Lung microvascular endothelial cell (primary cell): Measurements from ENCODE around the gene IFNA8. TPM values are rescaled to one million over a fixed set of nuclear protein-coding genes. Genes with fewer than 3 reads are reported as not detected.
"Not testable (repeated sequence)": the region's sequence is repeated elsewhere in the genome, so short reads cannot be mapped to it uniquely, and the experiment has no call there.

Experiments
- DNase-seq, 2 donors: peaks; one replicate each; pipeline versions ENCODE4 v3.0.0 to v3.0.0-alpha.2; 2010; ENCODE audit warnings: low read depth in 2 of 2
- total RNA-seq: library from RNA; depleted of rRNA; stranded (reverse); fragments of >200 nt; gene quantifications from 2 replicates; pipeline ENCODE4 v1.2.1, GENCODE V29; 2014

IFNA8 gene
- total RNA-seq = not detected in 2 replicates

DNA sequence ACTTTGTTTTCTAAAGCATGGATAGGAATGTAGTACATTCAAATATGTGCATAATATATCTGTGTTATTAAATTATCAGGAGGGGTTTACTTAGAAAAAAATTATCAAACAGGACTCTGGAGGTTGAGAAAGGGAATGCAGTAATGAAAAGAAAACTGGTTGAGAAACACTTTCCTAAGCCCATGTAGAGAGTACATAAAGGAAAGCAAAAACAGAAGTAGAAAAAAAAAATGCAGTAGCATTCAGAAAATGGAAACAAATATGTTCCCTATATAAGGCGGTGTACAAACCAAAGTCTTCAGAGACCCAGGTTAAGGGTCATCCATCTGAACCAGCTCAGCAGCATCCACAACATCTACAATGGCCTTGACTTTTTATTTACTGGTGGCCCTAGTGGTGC lies at the start of gene IFNA8:
Gene IFNA8, plus strand, starts transcription at position 301 of the 400 bp plus-strand sequence. Its CDS starts 60 bp downstream, at position 361.
- DNase-seq = no peak

DNA sequence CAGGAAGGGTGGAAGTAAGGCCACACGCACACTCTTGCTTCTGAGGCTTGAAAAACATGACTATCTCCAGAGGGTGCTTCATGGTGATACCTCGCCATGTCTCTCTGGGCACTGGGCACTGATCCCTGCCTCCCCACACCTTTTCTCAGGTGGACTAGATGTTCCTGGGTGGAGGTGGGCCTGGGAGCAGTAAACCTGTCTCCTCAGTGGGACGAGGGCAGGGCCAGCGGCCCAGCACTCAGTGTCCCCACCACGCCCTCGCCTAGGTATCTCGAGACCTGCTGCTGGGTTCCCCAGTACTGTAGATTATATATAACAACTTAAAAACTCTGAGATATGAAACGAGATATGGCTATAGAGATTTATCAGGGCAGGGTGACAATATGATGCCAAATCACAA lies 46.6 kb upstream of the IFNA8 start:
- no peak for DNase-seq

DNA sequence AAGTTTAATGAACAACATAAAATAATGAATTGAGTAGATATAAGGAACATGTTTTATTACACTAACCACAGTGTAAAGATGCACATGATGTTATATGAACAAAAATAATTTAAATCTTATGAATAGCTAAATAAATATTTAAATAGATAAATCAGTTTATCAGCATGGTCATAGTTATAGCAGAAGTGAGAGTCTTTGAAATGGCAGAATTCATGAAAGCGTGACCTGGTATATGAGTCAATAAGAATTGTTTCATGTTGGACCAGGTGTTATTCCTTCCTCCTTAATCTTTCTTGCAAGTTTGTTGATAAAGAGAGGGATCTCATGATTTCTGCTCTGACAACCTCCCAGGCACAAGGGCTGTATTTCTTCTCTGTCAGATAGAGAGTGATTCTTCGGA lies 41.7 kb upstream of the IFNA8 start:
- DNase-seq = not testable (repeated sequence)

- no peak for DNase-seq
Measured at GRCh38 chr9:21367957-21368356, 41.0 kb upstream of the IFNA8 start, which contains the start of gene IFNA13. IFNA13 (minus strand) TSS chr9:21368057; CDS start chr9:21368010, 47 bp downstream.

DNA sequence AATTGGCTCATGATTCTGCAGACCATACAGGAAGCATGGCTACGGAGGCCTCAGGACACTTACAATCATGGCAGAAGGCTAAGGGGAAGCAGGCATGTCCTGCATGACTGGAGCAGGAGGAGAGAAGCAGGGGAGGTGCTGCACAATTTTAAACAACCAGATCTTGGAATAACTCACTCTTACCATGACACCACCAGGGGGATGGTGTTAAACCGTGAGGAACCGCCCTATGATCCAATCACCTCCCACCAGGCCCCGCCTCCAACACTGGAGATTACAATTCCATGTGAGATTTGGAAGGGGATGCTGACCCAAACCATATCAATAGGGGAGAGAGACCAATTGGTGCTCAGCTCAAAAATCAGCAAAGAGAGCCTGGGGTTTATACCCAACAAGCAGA lies 37.5 kb upstream of the IFNA8 start:
- not testable (repeated sequence) for DNase-seq

DNA sequence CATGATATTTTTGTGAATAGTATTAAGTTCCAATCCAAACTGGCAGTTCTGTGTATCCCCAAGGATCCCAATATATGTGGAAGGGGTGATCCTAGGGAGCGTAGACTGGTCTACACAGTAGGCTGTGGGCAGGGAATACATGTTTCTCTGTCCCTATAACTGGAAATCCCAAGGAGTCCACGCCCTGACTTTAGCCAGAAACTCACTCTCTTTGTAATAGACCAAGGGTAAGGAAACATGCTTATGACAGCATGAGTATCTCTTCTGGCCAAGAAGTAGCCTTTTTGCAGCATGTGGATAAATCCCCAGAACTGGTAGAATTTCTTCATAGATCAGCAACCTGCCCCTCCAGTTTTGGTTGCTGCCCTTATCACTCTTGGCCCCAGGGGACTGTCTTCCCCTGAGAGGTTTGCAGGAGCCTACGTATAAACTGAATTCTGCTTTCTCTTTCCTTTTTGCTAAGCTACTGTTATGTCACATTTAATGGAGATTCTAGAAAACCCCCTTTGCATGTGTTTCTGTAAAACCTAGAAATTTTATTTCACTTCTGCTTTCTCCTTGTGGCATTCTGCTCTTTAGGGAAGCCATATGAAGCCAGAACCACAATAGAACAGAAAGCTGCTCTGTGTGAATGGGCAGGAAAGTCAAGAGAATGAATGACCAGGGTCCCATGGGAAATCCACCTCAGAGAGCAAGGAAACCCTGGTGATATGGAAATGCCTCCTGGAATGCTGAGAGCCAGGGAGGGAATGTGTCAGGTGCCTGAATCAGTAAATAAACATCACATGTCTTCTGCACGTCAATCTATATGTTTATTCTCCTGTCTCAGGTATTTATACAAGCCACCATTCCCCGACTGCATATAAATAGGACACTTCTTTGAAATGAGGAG lies 27.2 kb upstream of the IFNA8 start:
- DNase-seq = no peak

DNA sequence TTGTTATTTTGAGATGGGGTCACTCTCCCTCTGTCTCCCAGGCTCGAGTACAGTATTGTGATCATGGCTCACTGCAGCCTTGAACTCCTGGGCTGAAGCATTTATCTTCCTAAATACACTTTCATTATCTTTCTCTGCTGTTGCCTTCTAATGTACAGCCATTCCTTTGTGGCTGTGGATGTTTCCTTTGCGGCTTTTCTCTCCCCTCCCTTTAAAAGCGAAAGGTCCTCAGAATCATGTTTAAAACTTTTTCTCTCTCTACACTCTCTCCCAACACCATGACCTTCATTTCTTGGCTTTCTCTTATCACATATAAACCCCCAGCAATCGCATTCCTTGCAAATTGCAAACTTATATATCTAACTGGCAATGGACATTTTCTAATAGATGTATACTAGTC lies 25.3 kb upstream of the IFNA8 start:
- no peak for DNase-seq

- no peak for DNase-seq
Measured at GRCh38 chr9:21385131-21385670, 23.7 kb upstream of the IFNA8 start, which contains the start of gene IFNA2. IFNA2 (minus strand) TSS chr9:21385398; CDS start chr9:21385329, 69 bp downstream.

GRCh38 chr9:21392270-21392669 lies 16.6 kb upstream of the IFNA8 start:
- DNase-seq = peak; percentile 13

DNA sequence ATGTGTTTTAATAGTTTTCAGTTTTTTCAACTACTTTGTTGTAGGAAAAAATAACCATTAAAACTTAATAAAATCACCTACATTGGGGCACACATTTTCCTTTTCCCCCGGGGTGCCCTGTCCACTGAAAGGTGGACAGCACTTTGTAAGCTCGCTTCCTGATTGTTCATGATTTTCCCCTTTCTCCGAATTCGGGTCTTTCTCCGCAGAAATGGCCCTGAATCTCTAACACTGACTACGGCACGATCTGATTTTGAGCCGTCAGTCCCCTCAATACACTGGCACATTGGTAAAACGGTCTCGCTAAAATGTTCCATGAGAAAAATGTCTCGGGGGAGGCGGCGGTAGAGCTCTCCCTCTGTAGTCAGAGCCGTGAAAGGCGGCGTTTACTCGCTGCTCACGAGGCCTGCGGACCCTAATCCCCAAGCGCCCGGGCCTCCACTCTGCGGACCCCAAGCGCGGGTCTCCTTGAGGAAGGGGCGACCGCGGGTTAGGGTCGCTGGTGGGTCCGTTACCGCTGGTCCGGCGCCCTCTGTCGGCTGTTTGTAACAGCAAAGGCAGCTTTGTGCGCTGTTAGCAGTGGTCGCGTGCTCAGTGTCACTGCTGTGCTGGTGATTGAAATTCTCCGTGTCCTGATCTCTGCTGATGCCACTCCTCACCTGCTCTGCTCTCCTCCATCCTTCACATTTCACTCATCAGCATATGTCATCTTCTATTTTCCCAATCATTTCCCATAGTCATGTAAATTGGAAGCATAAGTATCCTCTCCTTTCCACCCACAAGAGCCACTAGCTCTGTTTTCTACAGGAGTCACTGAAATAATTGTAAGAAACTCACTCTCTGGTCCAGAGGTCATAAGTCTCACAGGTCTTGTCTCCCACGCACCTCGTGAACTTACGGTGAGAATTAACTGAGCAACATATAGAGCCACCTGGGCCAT lies 12.9 kb upstream of the IFNA8 start:
- peak; percentile 36 to 60 for DNase-seq

DNA sequence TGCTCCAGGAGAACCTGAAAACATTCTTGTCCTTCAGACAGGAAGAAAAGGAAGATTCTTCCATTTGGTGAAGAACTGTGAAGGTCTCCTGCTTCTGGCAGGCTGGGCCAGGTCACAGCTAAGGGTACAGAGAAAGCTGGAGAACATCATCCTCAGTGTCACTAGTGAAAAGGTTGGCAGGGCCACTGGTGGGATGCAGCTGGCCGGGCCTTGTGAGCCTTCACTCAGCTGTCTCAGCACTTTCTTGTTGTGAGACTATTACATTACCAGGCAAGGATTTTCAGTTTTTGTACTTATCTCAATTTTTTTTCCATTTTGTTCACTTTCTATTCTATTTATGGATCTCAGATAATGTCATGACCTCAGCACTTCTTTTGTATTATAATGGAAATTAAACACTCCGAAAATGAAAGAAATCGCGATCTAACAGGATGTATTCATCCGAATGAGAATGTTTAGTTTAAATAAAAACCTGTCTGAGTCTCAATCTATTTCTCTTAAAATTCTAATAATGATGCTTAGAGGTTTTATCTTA lies 9.9 kb upstream of the IFNA8 start:
- no peak for DNase-seq

- no peak for DNase-seq
Measured at GRCh38 chr9:21399956-21400355, 9.0 kb upstream of the IFNA8 start.

- DNase-seq = no peak
Measured at GRCh38 chr9:21402386-21403251, 6.3 kb upstream of the IFNA8 start.

GRCh38 chr9:21404146-21404545 lies 4.8 kb upstream of the IFNA8 start:
- no peak for DNase-seq

DNA sequence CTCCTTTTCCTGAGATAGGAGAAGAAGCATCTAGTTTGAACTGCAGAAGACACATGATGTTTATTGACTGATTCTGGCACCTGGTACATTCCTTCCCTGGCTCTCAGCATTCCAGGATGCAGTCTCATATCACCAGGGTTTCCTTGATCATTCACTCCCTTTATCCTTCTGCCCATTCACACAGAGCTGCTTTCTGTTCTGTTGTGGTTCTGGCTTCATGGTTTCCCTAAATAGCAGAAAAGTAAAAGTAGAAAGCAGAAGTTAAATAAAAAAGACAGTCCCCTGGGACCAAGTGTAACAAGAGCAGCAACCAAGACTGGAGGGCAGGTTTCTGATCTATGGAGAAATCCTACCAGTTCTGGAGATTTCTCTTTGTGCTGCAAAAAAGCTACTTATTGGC lies 3.2 kb downstream of the IFNA8 start:
- DNase-seq = no peak

GRCh38 chr9:21413151-21413550 lies 4.2 kb downstream of the IFNA8 start:
- DNase-seq = no peak

GRCh38 chr9:21413624-21414023 lies 4.7 kb downstream of the IFNA8 start:
- DNase-seq = peak; percentile 3 to 10

- DNase-seq = no peak
Measured at GRCh38 chr9:21414220-21414940, 5.5 kb downstream of the IFNA8 start.

DNA sequence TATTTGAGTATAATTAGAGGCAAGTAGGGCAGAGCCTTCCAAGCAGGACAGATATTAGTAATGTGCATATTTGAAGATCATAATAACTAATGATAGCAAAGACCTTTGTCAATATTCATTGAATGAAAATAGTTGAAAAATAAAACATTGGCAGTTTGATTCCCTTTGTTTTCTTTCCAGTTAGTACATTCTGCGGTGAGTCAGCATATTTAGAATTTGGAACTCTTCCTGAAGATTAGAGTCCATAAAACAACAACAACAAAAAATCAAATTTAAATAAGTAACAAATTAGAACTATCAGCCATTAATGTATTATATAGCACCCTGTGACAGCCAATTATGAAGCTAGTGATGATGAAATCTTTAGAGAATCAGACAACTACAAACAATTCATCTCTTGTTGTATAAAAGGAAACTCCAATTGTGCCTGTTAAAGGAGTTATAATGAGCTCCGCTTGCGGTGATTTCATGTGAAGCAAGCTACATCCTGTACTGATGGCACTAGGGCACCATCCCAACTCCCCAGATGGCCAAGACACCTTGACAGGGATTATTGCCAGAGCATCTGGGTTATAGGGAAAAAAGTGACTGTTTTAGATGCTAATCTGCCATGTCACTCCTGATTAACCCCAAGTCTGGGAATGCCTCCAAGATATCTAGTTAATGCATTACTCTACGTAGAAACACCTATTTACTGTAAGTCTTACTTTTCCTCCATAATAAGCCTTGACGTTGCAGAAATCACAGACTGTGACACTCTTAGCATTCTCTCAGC lies 6.8 kb downstream of the IFNA8 start:
- DNase-seq = no peak
